Neural crest cell (in vitro differentiated cells): ENCODE measurements around the gene CPEB2. TPM values are rescaled to one million over a fixed set of nuclear protein-coding genes. Genes with fewer than 3 reads are reported as not detected.

Experiments used
- DNase-seq: peaks from one replicate; pipeline ENCODE4 v3.0.0; 2021; ENCODE audit warnings: low read depth, mixed read lengths, low spot score
- H3K27ac Mint-ChIP-seq: one replicate; pipeline ENCODE4 v1.8.0; 2021; ENCODE audit warnings: mild to moderate bottlenecking, mixed read lengths; ENCODE audit not compliant: unreplicated experiment
- H3K27me3 Mint-ChIP-seq: 2 replicates; pipeline ENCODE4 v1.8.0; 2021; ENCODE audit warnings: low read depth, mild to moderate bottlenecking, mixed read lengths
- H3K36me3 Mint-ChIP-seq: 2 replicates; pipeline ENCODE4 v1.8.0; 2021; ENCODE audit warnings: low read depth, mild to moderate bottlenecking, mixed read lengths
- H3K4me1 Mint-ChIP-seq: 2 replicates; pipeline ENCODE4 v1.8.0; 2021; ENCODE audit warnings: mixed read lengths
- H3K4me3 Mint-ChIP-seq: one replicate; pipeline ENCODE4 v1.8.0; 2021; ENCODE audit warnings: mild to moderate bottlenecking, mixed read lengths
- H3K9me3 Mint-ChIP-seq: 2 replicates; pipeline ENCODE4 v1.8.0; 2021; ENCODE audit warnings: mixed read lengths
- total RNA-seq: library from RNA; stranded (reverse); gene quantifications from 2 replicates; pipeline ENCODE4 v1.2.1, GENCODE V29; 2021
- TF ChIP-seq, protein P1 (sequence below): fragments of 200-600 bp; sonication (generic); conservative IDR thresholded peaks from 2 replicates; pipeline ENCODE4 v1.5.0; 2021; ENCODE audit warnings: antibody characterized with exemption, mild to moderate bottlenecking

Gene CPEB2
- total RNA-seq, 1 donor from 2014 or later = 5.1 TPM

DNA sequence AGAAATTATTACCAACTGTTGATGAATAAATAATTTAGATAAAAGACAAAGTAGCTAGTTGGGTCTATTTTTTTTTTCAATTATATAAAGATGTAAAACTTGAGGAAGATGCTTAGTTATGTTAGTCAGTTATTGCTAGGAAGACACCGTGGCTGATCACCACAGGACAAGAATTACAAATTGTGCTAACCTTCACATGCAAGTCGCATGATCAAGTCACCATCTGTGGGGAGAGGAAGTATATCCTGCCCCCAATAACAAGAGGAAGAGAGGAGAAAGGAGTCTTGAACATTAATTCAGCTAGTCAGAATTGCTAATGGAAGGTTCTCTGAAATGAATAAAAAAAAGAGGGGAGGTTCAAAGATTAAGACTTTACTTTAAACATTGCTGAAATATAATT is 52.3 kb downstream of the CPEB2 start:
- Mint-ChIP-seq H3K36me3 (peaks cover 6% of the 10 kb centered on the region), H3K27me3 (no peaks in the 10 kb centered on the region), H3K9me3 (peaks cover 3% of the 10 kb centered on the region), H3K4me3 (no peak overlapping the region), H3K27ac (no peak overlapping the region), H3K4me1 (no peaks in the 10 kb centered on the region)
- no peak for DNase-seq
- TF ChIP-seq, protein P1, sequence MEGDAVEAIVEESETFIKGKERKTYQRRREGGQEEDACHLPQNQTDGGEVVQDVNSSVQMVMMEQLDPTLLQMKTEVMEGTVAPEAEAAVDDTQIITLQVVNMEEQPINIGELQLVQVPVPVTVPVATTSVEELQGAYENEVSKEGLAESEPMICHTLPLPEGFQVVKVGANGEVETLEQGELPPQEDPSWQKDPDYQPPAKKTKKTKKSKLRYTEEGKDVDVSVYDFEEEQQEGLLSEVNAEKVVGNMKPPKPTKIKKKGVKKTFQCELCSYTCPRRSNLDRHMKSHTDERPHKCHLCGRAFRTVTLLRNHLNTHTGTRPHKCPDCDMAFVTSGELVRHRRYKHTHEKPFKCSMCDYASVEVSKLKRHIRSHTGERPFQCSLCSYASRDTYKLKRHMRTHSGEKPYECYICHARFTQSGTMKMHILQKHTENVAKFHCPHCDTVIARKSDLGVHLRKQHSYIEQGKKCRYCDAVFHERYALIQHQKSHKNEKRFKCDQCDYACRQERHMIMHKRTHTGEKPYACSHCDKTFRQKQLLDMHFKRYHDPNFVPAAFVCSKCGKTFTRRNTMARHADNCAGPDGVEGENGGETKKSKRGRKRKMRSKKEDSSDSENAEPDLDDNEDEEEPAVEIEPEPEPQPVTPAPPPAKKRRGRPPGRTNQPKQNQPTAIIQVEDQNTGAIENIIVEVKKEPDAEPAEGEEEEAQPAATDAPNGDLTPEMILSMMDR = no peak

GRCh38 chr4:15060213-15060612 is 57.9 kb downstream of the CPEB2 start:
- H3K36me3 Mint-ChIP-seq = peaks cover 3% of the 10 kb centered on the region
- H3K4me1 Mint-ChIP-seq = no peaks in the 10 kb centered on the region
- no peak overlapping the region for H3K27ac Mint-ChIP-seq
- H3K4me3 Mint-ChIP-seq = no peak overlapping the region
- TF ChIP-seq, protein P1 = no peak
- H3K9me3 Mint-ChIP-seq = no peaks in the 10 kb centered on the region
- H3K27me3 Mint-ChIP-seq = no peaks in the 10 kb centered on the region
- DNase-seq = no peak

DNA sequence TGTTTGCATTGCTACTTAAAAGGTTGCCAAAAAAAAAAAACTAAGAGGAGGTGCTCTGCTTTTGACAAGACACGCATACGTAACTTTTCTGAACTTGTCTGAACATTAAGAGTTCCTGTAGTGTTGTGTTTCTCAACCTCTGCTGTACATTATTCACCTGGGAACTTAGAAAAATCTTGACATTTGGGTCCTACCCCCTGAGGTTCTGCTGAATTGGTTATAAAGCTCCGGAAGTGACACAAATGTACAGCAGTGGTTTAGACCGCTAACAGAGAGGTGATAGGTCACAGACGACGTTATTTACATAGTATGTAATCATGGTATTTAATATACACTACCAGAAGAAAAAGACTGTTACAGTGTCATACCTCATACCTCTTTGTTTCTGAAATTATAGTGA is 61.1 kb downstream of the CPEB2 start:
- TF ChIP-seq, protein P1 = no peak
- no peaks in the 10 kb centered on the region for H3K4me1 Mint-ChIP-seq

DNA sequence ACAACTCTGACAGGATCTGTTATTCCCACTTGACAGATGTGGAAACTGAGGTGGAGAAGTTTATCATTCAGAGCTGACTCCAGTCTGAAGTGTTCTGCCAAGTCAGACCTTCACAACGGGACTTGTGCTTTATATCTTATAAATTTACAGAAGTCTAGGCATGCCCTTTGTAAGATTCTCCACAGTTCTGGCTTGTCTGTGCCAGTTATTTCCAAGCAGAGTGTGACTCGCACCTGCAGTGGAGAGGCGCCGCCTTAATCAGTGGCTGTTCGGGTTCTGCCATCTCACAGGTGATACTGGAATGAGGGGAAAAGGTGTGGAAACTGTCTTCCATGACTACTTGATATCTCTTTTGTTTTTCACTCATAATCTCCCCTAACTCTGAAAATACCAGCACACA is 63.2 kb downstream of the CPEB2 start:
- H3K27me3 Mint-ChIP-seq = no peaks in the 10 kb centered on the region
- no peak overlapping the region for H3K4me3 Mint-ChIP-seq
- H3K36me3 Mint-ChIP-seq = no peaks in the 10 kb centered on the region
- H3K4me1 Mint-ChIP-seq = no peaks in the 10 kb centered on the region
- no peak for DNase-seq
- no peak overlapping the region for H3K27ac Mint-ChIP-seq
- TF ChIP-seq, protein P1 = no peak
- no peaks in the 10 kb centered on the region for H3K9me3 Mint-ChIP-seq

More for the DNA sequence above, 61.1 kb downstream of the CPEB2 start:
- H3K27me3 Mint-ChIP-seq = no peaks in the 10 kb centered on the region
- H3K4me3 Mint-ChIP-seq = no peak overlapping the region
- H3K9me3 Mint-ChIP-seq = no peaks in the 10 kb centered on the region
- no peaks in the 10 kb centered on the region for H3K36me3 Mint-ChIP-seq
- no peak for DNase-seq
- H3K27ac Mint-ChIP-seq = no peak overlapping the region

- H3K4me1 Mint-ChIP-seq = peaks cover 5% of the 10 kb centered on the region
- H3K27me3 Mint-ChIP-seq = no peaks in the 10 kb centered on the region
- no peaks in the 10 kb centered on the region for H3K36me3 Mint-ChIP-seq
- no peak overlapping the region for H3K27ac Mint-ChIP-seq
- no peak overlapping the region for H3K4me3 Mint-ChIP-seq
- no peak for DNase-seq
- TF ChIP-seq, protein P1 = no peak
- H3K9me3 Mint-ChIP-seq = no peaks in the 10 kb centered on the region
These were observed 63.9 kb downstream of the CPEB2 start for GRCh38 chr4:15066140-15066539.

DNA sequence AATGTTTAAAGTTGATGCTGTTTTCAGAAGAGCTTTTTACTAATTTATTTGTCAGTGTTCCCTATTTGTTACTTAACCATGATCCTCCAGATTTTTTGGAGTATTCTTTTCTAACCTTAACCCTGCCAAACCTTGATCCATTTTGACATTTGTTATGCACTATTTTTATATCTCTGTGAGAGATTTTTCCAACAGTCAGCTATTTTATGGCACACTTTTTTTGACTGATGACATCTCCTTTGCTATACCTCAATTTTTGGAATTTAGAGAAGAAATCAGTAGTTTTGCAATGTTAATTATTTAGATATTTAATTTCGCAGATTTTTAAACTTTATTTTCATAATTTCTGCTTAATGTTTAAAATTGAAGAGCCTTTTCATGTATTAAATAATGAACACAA is 66.0 kb downstream of the CPEB2 start:
- H3K4me1 Mint-ChIP-seq = peaks cover 6% of the 10 kb centered on the region
- TF ChIP-seq, protein P1 = no peak
- no peak overlapping the region for H3K4me3 Mint-ChIP-seq
- H3K27me3 Mint-ChIP-seq = no peaks in the 10 kb centered on the region
- DNase-seq = no peak
- no peaks in the 10 kb centered on the region for H3K36me3 Mint-ChIP-seq
- H3K9me3 Mint-ChIP-seq = no peaks in the 10 kb centered on the region
- H3K27ac Mint-ChIP-seq = no peak overlapping the region
